OCI-LY7 (cell line): ENCODE measurements around the gene LRBA. TPM values are rescaled to one million over a fixed set of nuclear protein-coding genes. Genes with fewer than 3 reads are reported as not detected.

Experiments
- BruUV-seq: library from RNA; stranded (reverse); fragments of 400-500 nt; replicated peaks from 2 replicates; lab custom pipeline; 2021; lab: Mats Ljungman, UMichigan
- CTCF ChIA-PET: fragments of 300-600 bp; sonication (Branson Sonifier 250); formaldehyde crosslinking; loops from one replicate; lab custom pipeline; 2022; ENCODE audit warnings: antibody characterized with exemption; ENCODE audit not compliant: unreplicated experiment; lab: Charles Lee
- POLR2A ChIA-PET: fragments of 300-600 bp; sonication (Branson Sonifier 250); formaldehyde crosslinking; loops from one replicate; lab custom pipeline; 2022; ENCODE audit warnings: antibody characterized with exemption; lab: Charles Lee
- DNase-seq: peaks from one replicate; pipeline ENCODE4 v3.0.0-alpha.2; 2015; ENCODE audit warnings: low spot score
- H2AFZ ChIP-seq: fragments of 200-600 bp; sonication (generic), shearing (Covaris generic); 2 replicates; pipeline ENCODE4 v1.6.1; 2014; ENCODE audit warnings: mild to moderate bottlenecking, antibody characterized with exemption, low read length, moderate library complexity
- H3K27ac ChIP-seq: fragments of 200-600 bp; sonication (generic); 2 replicates; pipeline ENCODE4 v1.5.1; 2014; ENCODE audit warnings: mixed run types, low read depth, mild to moderate bottlenecking, moderate library complexity, low read length, inconsistent platforms; ENCODE audit not compliant: poor library complexity, severe bottlenecking
- H3K36me3 ChIP-seq: fragments of 200-600 bp; sonication (generic); 2 replicates; pipeline ENCODE4 v1.6.1; 2014; ENCODE audit warnings: mild to moderate bottlenecking, antibody characterized with exemption, low read length, moderate library complexity, mixed read lengths; ENCODE audit not compliant: insufficient read depth
- H3K4me1 ChIP-seq: fragments of 200-600 bp; sonication (generic); 2 replicates; pipeline ENCODE4 v1.5.1; 2014; ENCODE audit warnings: mild to moderate bottlenecking, low read length; ENCODE audit not compliant: insufficient read depth, poor library complexity, severe bottlenecking
- H3K4me2 ChIP-seq: fragments of 200-600 bp; sonication (generic); 2 replicates; pipeline ENCODE4 v1.6.1; 2014; ENCODE audit warnings: mild to moderate bottlenecking, low read length
- H3K4me3 ChIP-seq: fragments of 200-600 bp; sonication (generic); 2 replicates; pipeline ENCODE4 v1.5.1; 2014; ENCODE audit warnings: mild to moderate bottlenecking, low read depth, low read length; ENCODE audit not compliant: poor library complexity, severe bottlenecking
- H3K79me2 ChIP-seq: fragments of 200-600 bp; sonication (generic); 2 replicates; pipeline ENCODE4 v1.6.1; 2016; ENCODE audit warnings: low read depth, mild to moderate bottlenecking, low read length, moderate library complexity, mixed read lengths; ENCODE audit not compliant: insufficient read depth
- H3K9me2 ChIP-seq: fragments of 200-600 bp; sonication (generic); 2 replicates; pipeline ENCODE4 v1.6.1; 2016; ENCODE audit warnings: mild to moderate bottlenecking, low read length, mixed read lengths; ENCODE audit not compliant: insufficient read depth
- H3K9me3 ChIP-seq: fragments of 200-600 bp; sonication (generic); 2 replicates; pipeline ENCODE4 v1.6.1; 2014; ENCODE audit warnings: mild to moderate bottlenecking, mixed run types, low read length, mixed read lengths
- H4K20me1 ChIP-seq: fragments of 200-600 bp; sonication (generic); 2 replicates; pipeline ENCODE4 v1.6.1; 2014; ENCODE audit warnings: mild to moderate bottlenecking, antibody characterized with exemption, low read length, moderate library complexity, mixed read lengths; ENCODE audit not compliant: insufficient read depth
- EZH2phosphoT487 ChIP-seq: fragments of 200-600 bp; sonication (generic); IDR thresholded peaks from 2 replicates; pipeline ENCODE4 v1.6.1; 2018; ENCODE audit warnings: low read depth, borderline replicate concordance, mild to moderate bottlenecking, mixed run types, antibody characterized with exemption, low read length, moderate library complexity, mixed read lengths
- intact Hi-C: fragments of 100-400 bp; cut with micrococcal nuclease; formaldehyde crosslinking; loops from one replicate; pipeline ENCODE4 v1.10.0; 2022; ENCODE audit not compliant: unreplicated experiment
- total RNA-seq, 2 experiments: library from RNA; depleted of rRNA in 1 of 2; stranded (reverse); fragments of >200 nt in 1 of 2; shearing (Covaris generic) in 1 of 2; gene quantifications; 2 replicates each; pipeline ENCODE4 v1.2.3, GENCODE V29; 2014 to 2022
- TF ChIP-seq, protein P1 (sequence below): fragments of 200-600 bp; sonication (generic); conservative IDR thresholded peaks from 2 replicates; pipeline ENCODE4 v1.5.1; 2014; ENCODE audit warnings: mild to moderate bottlenecking, antibody characterized with exemption, low read length, moderate library complexity, mixed read lengths

Gene LRBA
- total RNA-seq, 2 experiments from 2014 or later: 60.4 to 66.7 TPM

DNA sequence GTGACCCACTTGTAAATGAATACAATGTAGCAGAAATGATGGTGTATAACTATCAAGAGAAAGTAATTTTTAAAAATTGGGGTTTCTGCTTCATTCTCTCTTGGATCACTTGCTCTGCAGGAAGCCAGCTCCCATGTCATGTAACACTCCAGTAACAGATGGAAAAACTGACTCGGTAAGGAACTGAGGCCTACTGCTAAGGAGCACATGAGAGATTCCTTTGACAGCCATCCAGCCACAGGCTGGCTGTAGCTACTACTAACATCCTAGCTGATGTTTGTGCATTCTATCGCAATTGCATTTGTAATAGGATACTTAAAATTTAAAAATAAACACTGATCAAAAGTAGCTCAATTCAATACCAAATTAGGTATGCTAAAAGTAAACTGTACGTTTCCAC, 535.4 kb downstream of the LRBA start:
- H3K9me2 ChIP-seq: no peaks in the 10 kb centered on the region
- H4K20me1 ChIP-seq: no peaks in the 10 kb centered on the region
- intact Hi-C loops: no loop called here
- H3K27ac ChIP-seq: no peak overlapping the region
- POLR2A ChIA-PET: interaction anchor here (0.7 kb wide), 1 partner anchor 35 kb away, joined by 3 read pairs; no protein-coding TSS in a partner anchor
- no peaks in the 10 kb centered on the region for H3K9me3 ChIP-seq
- TF ChIP-seq, protein P1, sequence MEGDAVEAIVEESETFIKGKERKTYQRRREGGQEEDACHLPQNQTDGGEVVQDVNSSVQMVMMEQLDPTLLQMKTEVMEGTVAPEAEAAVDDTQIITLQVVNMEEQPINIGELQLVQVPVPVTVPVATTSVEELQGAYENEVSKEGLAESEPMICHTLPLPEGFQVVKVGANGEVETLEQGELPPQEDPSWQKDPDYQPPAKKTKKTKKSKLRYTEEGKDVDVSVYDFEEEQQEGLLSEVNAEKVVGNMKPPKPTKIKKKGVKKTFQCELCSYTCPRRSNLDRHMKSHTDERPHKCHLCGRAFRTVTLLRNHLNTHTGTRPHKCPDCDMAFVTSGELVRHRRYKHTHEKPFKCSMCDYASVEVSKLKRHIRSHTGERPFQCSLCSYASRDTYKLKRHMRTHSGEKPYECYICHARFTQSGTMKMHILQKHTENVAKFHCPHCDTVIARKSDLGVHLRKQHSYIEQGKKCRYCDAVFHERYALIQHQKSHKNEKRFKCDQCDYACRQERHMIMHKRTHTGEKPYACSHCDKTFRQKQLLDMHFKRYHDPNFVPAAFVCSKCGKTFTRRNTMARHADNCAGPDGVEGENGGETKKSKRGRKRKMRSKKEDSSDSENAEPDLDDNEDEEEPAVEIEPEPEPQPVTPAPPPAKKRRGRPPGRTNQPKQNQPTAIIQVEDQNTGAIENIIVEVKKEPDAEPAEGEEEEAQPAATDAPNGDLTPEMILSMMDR: no peak
- TF ChIP-seq EZH2phosphoT487: no peak
- no peaks in the 10 kb centered on the region for H3K4me1 ChIP-seq
- H3K36me3 ChIP-seq: no peaks in the 10 kb centered on the region
- CTCF ChIA-PET: no interaction called here
- no TSS peak for BruUV-seq
- no peaks in the 10 kb centered on the region for H3K79me2 ChIP-seq
- H3K4me3 ChIP-seq: no peak overlapping the region
- H3K4me2 ChIP-seq: no peak overlapping the region
- no peak for DNase-seq
- H2AFZ ChIP-seq: no peak overlapping the region

DNA sequence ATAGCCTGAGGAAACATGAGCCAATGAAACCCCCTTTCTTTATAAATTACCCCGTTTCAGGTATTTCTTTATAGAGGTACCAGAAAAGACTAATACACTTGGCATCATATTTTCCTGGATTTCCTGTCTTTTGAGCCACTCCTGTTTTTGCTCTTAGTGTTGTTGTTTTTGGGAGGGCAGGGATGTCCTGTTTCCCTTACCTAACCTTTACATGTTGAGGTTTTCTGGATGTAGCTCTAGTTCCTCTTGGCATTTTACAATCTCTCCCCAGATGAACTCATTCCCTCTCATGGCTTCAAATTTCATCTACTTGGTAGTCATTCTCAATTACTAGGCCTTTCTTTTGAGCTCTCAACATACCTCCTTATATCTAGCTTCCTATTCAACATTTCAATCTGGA, 537.2 kb downstream of the LRBA start:
- Histone ChIP-seq H4K20me1 (no peaks in the 10 kb centered on the region), H2AFZ (no peak overlapping the region), H3K9me3 (no peaks in the 10 kb centered on the region), H3K4me1 (no peaks in the 10 kb centered on the region), H3K79me2 (no peaks in the 10 kb centered on the region), H3K27ac (no peak overlapping the region), H3K36me3 (no peaks in the 10 kb centered on the region), H3K4me2 (no peak overlapping the region), H3K4me3 (no peak overlapping the region), H3K9me2 (no peaks in the 10 kb centered on the region)
- BruUV-seq: no TSS peak
- POLR2A ChIA-PET: interaction anchor here (0.5 to 1.2 kb wide), 3 partner anchors 43 to 300 kb away, joined by 3 to 4 read pairs (median 3); no protein-coding TSS in a partner anchor
- intact Hi-C loops: no loop called here
- CTCF ChIA-PET: no interaction called here
- no peak for TF ChIP-seq EZH2phosphoT487
- TF ChIP-seq, protein P1: no peak
- no peak for DNase-seq

DNA sequence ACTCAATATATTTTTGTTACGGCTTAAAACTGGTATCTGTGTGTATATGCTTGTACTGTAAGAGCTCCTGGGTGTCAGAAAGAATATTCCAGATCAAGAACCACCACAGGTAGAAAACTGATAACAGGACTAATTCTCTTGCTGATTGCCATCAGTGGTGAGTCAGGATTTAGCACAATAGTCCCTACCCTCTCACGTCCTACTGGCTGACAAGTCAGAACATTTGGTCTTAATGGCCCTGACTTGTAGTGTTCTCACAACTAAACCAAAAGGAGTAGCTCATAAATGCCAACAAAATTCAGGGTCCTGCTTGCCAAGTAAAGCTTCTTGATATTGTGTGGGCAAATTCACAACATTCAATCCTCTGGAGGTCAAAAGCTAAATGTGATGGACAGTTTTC, 538.3 kb downstream of the LRBA start:
- no TSS peak for BruUV-seq
- POLR2A ChIA-PET: interaction anchor here (0.6 kb wide), 2 partner anchors 39 to 112 kb away, joined by 3 to 4 read pairs; no protein-coding TSS in a partner anchor
- H3K4me2 ChIP-seq: no peak overlapping the region
- H2AFZ ChIP-seq: no peak overlapping the region
- no peaks in the 10 kb centered on the region for H3K9me3 ChIP-seq
- no peaks in the 10 kb centered on the region for H3K79me2 ChIP-seq
- TF ChIP-seq, protein P1: no peak
- TF ChIP-seq EZH2phosphoT487: no peak
- H3K9me2 ChIP-seq: no peaks in the 10 kb centered on the region
- intact Hi-C loops: no loop called here
- no peak overlapping the region for H3K4me3 ChIP-seq
- H3K4me1 ChIP-seq: no peaks in the 10 kb centered on the region
- H4K20me1 ChIP-seq: no peaks in the 10 kb centered on the region
- CTCF ChIA-PET: no interaction called here
- no peaks in the 10 kb centered on the region for H3K36me3 ChIP-seq
- no peak overlapping the region for H3K27ac ChIP-seq
- DNase-seq: no peak
